Measurements from ENCODE around the gene BBIP1.

Gene BBIP1

DNA sequence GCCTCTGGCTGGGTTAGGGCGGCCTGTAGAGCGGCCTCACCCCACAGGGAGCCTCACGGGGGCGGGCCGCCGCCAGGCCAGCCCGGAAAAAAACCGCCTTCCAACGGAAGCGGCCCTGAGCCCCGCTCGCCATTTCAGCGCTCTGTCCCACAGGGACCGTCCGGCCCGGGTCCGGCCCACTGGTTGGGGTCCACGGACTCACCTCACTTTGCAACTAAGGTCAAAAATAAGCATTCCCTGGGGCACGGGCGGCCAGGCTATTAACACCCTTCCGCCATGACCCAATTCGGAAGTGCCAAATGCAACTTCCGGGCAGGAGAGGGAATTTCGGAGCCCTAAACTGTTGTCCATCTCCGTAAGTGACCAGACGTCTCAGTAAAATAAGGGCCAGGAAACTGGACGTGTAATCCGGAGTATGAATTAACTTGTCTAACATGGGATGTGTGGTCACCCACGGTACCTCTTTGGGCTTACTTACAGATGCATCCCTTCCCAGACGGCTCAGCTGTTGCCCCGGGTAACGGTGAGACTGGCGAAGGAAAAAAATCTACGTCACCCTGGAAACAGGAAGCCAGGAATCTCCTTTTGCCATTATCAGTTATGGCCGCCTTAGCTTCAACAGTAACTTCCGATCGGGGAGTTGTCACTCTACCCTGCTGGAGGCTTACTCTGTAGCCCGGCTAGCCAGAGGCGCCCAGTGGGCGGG, at the start of gene BBIP1:
Gene BBIP1, minus strand, starts transcription at position 538 of the 706 bp plus-strand sequence. CDS start 1,023 bp downstream, outside the sequence.
- DNase-seq: peak; percentile 98

DNA sequence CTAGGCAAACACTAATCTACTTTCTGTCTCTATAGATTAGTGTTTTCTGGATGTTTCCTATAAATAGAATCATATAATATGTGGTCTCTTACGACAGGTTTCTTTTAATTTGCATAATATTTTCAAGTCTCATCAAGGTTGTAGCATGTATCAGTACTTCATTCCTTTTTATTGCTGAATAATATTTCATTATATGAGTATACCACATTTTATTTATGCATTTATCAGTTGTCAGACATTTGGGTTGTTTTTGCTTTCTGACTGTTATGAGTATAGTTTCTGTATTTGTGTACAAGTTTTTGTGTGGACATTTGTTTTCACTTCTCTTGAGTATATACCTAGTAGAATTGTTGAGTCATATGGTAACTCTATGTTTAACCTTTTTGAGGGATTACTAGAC, 48.7 kb upstream of the BBIP1 start:
- DNase-seq: no peak

- no peak for DNase-seq
These were observed 48.1 kb upstream of the BBIP1 start for GRCh38 chr10:110967009-110967630.

GRCh38 chr10:110966146-110966545, 47.2 kb upstream of the BBIP1 start:
- no peak for DNase-seq

- no peak for DNase-seq
These were observed 46.2 kb upstream of the BBIP1 start for GRCh38 chr10:110965216-110965615.

GRCh38 chr10:110964681-110965080, 45.7 kb upstream of the BBIP1 start:
- DNase-seq: no peak

DNA sequence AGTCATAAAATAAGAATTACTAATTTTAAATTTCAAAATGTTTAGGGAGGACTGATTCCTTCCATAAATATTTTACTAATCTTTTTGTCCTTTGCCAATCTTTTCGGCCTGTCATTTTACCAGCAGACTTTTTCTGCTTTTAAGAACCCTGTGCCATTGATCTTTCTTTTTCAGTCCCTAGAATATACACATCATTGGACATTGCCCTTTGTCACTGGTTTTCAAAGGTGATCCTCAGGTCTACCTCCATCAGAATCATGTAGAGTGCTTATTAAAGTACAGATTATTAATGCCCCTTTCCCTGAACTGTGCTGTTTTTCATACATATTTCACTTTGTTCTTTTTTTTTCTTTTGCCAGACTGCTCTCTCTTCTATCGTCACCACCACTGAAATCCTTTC, 44.2 kb upstream of the BBIP1 start:
- no peak for DNase-seq

- DNase-seq: no peak
These were observed 43.5 kb upstream of the BBIP1 start for GRCh38 chr10:110962443-110962842.

GRCh38 chr10:110960333-110960712, 41.3 kb upstream of the BBIP1 start:
- DNase-seq: no peak

GRCh38 chr10:110959379-110960332, 40.7 kb upstream of the BBIP1 start:
- DNase-seq: no peak

DNA sequence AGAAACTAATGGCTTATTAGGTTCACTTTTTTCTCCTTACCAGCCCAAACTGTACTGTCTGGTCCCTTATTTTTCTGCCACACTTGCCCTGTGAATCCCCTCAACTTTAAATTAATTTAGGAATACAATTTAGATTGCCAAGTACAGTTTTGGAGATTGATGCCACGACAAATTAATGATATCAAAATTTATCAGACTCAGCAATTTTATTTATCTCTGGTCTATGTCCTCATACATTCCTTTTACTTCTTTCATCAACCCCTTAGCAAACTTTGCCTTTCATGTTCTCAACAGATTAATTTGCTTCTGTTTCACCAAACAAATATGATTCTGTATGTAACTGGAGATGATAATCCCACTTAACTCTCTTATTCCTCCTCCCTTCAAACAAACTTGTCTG, 38.6 kb upstream of the BBIP1 start:
- DNase-seq: no peak

- DNase-seq: no peak
These were observed 32.4 kb upstream of the BBIP1 start for GRCh38 chr10:110951381-110951780.

DNA sequence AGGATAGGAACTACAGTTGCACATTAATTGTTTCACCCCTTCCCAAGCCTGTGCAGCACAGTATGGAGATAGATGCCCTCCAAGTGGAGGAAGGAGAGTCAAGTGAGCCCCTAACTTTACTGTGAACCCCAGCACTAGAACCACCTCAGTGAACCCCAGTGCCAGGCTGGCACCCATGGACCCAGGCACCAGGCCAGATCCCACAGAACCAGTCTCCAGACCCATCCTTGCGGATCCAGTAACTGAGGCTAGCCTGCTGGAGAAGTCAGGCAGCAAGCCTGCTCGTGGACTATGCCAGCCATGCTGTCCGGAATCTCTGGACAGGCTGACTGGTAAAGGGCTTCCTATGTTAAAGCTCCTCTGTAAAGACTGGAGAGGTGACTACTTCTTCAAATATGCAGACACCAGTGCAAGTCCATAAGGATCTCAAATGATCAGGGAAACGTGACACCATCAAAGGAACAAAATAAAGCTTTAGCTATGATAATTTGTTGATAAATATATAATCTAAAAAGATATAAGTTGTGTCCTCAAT, 28.1 kb upstream of the BBIP1 start:
- no peak for DNase-seq

DNA sequence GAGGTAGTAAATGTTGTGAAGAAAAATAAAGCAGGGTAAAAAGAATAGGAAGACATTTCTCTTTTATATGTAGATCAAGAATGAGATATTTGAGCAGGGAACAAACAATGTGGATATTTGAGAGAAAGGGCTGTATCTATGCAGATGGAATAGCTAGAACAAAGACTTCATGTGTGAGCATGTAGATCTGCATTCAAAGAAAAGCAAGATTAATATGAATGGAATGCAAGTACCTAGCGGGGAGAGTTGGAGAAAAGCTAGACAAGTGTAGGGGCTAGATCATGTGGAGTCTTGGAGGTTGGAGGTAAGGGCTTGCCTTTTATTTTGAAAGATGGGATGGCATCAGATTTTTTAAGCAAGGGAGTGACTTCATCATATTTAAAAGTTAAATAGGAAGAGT, 27.5 kb upstream of the BBIP1 start:
- DNase-seq: no peak

DNA sequence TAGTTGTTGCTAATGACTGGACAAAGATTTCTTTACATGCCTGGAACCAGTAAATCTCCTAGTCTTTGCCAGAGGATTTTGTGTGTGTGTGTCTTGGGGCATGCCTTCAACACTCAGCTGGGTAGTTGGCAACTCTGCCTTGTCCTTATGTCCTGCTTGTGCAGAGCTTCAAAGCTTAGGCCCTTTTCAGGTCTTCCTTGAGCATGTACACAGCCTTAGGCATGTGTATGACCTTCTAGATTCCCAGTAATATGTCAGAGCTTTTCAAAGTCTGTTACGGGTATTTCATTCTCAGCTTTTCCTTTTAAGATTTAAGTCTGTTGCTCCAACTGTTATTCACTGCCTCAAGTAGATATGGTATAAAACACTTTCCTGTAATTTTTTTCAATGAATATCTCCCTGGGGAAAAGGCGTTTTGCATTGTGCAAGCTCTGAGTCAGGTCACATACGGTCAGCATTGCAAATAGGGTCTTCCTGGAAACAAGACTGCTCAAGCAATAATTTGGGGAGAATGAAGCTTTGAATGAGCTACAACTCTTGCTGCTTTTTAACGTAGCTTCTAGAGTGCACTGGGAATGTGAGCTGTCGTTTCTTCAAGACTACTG, 25.9 kb upstream of the BBIP1 start:
- DNase-seq: no peak

DNA sequence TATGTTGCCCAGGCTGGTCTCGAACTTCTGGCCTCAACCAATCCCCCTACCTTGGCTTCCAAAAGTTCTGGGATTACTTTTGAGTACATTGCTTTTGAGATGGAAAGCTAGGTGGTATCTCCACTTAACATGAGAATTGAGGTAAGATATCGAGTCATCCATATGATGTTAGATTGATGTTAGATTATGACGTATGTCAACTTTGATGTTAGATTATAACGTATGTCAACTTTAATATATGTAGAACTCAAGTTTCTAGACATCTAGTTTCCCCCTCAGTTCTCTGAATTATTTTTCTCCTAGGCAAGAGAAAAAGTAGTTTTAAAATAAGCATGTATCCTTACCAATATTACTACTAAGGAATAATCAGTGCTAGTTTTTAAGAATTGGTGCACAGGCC, 20.4 kb upstream of the BBIP1 start:
- no peak for DNase-seq

DNA sequence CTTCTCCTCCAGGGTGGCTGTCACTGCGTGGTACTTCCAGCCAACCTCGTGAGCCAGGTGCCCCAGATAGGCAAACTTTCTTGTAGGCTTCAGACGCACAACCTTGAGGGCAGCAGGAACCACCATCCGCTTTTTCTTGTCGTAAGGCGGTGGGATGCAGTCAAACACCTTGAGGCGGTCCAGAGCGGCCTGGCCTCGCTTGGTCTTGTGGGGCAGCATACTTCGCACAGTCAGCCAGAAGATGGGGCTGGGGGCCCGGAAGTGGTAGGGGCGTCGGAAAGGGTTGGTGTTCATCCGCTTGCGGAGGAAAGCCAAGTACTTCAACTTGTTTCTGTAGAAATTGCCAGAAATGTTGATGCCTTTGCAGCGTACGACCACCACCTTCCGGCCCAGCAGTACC, 17.8 kb upstream of the BBIP1 start:
- DNase-seq: no peak

DNA sequence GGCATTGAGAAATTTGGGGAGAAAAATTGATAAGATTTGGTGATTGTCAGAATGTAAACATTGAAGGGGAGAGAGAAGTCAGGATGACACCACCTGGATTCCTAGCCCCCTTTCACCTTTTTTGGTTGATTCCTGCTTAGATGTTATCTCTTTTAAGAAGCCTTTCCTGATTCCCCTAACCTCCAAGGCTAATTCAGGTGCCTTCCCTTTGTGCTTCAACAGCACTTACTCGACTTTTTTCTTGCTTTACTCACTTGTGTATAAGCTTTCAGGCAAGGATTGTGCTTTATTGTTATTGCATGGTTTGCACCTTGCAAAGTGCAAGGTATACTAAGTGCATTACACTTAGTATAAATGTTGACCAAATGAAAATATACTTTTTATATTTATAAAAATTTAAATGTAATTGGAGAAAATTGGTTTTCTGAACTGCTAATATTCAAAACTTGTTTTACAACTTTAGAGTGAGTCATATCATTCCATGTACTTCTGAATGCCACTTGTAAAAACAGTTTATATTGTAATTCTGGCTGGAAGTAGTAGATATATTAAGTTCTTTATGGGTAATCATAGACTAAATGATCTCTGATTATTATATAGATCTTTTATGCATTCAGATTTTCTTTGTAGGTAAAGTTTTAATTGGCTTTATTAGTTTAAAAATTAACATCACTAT, 13.7 kb upstream of the BBIP1 start:
- DNase-seq: no peak

DNA sequence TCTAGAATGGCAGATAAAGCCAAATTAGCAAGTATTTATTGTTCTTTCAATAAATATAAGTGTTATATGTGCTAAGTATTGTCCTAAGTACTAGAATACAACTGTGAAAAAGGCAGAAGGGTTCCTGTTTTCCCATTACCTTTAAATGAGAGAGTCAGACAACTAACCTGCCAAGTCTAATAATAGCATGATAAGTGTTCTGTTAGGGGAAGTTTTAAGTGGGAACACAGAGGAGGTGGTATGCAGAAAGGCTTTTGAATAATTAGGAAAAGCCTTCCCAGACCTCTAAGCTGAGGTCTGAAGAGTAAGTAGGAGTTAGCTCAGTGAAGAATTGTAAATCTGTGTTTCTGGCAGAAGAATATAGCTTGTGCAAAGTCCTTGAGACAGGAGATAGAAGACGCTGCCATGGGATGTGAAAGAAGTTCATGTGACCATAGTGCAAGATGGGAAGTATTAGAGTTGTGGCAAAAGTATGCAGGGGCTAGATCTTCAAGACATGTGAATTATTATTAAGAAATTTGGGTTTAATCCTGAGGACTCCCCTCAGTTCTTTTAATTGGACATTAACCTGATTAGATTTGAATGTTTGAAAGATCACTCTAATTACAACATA, 12.9 kb upstream of the BBIP1 start:
- DNase-seq: no peak

GRCh38 chr10:110927461-110927860, 8.5 kb upstream of the BBIP1 start:
- no peak for DNase-seq

DNA sequence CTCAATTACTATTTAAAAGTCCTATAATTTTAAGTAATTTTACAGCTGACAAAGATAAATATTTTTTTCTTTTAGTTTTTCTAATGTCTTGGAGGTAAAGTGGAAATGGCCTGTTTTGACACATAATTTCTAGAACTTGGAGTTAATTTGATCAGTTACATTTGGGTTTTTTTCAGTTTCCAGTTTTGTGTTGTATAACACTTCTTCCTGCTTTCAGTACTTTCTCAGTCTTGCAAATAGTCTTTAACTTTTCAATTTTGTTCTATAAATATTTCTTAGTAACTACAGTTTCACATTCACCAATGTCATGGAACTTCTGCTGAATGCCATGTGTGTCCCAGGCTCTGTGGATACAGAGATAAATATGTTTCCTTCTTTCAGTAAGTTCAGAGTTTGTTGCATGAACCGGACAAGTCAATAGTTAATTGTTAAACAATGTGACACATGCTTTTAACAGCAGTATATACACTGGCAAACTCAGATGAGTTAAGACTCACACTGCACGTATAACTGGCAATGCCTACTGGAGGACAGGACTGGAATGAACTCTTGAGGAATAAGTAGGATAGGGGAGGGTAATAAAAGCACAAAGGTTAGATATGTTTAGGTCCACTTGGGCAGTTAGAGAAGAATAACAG, 5.0 kb upstream of the BBIP1 start:
- DNase-seq: no peak
